Kidney tubule cell (primary cell): ENCODE data around the gene RFNG.

Experiments used
- DNase-seq: peaks from one replicate; pipeline ENCODE4 v3.0.0-alpha.2; 2018; ENCODE audit warnings: low spot score

Gene RFNG

DNA sequence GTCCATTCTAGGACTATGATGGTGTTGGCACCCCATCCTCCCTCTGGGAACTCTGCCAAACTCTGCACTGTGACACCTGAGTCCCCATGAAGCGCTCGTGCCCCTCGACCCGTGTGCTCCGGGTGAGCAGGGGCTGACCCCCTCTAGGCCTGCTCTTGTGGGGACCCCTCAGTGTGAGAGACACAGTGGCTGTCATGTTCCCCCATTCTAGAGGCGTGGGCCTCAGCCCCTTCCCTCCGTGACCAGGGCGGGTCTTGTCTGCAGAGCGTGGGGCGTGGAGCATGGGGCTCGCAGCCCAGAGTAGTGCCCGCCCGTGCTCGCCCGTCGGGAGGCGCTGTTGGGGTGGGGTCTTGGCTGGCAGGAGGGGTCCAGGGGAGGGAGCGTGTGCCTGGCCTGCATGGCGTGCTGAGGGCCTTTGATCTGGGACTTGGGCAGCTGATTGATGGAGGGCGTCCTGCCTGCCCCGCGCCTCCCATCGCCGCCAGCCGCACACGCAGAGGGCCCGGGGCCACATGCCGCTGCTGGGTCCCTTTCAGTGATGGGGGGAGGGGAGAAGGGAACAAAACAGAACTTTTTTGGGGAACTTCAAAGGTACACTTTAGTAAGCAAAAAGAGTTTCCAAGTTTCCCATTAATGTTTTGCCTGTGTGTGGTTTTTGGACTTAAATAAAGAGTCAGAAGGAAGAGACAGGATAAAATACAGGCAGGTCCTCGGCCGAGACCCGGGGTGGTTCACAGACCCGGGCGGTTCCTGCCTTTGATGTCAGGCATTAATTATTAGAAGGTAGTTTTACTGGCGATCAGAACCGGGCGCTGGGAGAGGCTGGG, 51.4 kb downstream of the RFNG start:
- no peak for DNase-seq

DNA sequence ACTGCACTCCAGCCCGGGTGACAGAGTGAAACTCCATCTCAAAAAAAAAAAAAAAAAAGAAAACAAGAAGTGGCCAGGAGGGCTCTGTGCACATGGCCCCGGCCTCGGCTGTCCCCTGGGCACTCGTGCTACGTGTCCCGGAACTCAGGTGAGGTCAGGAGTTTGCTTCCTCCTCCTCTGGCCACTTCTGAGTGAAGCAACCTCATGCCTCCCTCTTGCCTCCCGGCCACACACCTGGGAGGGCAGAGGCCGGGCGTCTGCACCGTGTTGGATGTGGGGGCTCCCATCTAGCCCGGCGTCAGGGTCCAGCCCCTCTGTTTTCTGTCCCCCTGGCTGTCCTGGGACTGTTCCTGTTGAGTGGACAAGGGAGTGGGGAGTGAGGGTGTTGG, 52.0 kb downstream of the RFNG start:
- no peak for DNase-seq

DNA sequence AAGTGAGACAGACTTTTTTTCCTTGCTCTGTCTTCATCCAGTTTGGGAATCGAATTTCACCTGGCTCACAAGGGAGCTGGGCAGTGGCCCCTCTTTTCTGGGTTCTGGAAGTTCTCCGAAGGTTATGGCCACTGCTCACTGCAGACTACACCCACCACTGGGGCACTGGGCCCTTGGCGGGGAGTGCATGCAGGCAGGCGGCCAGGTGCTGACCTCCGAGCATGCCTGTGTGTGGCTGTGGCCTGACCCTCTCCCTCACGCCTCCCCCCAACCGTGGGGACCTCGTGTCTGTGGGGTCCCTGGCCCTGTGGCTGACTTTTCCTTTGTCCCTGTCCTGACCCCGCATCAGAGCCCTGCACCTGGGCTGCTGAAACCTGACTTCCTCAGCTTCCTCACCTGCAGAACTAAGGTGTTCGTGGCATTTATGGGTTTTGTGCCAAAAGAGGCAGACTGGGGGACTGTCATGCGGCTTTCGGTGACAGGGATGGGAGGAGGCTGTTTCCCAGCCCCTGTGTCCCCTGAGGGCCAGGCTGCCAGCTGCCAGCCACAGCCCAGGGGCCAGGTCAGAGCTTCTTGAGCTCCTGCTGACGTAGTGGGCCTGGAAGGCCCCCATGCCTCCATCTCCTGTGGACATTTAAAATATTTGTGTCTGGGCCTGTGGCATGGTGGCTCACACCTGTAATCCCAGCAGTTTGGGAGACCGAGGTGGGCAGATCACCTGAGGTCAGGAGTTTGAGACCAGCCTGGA, 52.7 kb downstream of the RFNG start:
- no peak for DNase-seq

DNA sequence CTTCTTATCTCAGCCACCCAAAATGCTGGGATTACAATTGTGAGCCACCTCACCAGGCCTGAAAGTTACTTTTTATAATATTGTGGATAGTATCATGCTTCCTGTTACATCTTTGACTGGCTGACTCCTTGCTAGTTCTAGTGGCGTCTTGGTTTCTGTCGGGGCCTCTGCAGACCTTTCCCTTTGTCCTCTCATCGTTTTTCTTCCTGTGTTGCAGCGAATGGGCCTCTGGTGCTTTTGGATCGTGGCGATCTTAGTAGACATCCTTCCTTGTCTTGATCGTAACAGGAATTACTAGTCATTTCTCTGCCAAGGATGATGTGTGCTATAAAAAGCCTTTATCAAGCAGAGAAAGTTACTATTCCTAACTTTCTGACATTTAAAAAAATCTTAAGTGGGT, 53.4 kb downstream of the RFNG start:
- DNase-seq = no peak
